A549 treated with ZK216348 at 1 μM for 4 hours (cell line): ENCODE data around the gene TMCC2. TPM values are rescaled to one million over a fixed set of nuclear protein-coding genes. Genes with fewer than 3 reads are reported as not detected.

Experiments
- total RNA-seq: library from RNA; stranded (reverse); fragments of 200-300 nt; extraction: Qiagen RNA extraction; gene quantifications from 5 replicates; pipeline ENCODE4 v1.2.3, GENCODE V29; 2022; ENCODE audit warnings: low read depth

TMCC2 gene
- 1.7 to 2.4 TPM (median 2.2 TPM) in 5 replicates for total RNA-seq

GRCh38 chr1:205227584-205228013 is at the start of gene TMCC2:
TMCC2 (plus strand) TSS chr1:205227946; CDS start chr1:205228565, 619 bp downstream.

DNA sequence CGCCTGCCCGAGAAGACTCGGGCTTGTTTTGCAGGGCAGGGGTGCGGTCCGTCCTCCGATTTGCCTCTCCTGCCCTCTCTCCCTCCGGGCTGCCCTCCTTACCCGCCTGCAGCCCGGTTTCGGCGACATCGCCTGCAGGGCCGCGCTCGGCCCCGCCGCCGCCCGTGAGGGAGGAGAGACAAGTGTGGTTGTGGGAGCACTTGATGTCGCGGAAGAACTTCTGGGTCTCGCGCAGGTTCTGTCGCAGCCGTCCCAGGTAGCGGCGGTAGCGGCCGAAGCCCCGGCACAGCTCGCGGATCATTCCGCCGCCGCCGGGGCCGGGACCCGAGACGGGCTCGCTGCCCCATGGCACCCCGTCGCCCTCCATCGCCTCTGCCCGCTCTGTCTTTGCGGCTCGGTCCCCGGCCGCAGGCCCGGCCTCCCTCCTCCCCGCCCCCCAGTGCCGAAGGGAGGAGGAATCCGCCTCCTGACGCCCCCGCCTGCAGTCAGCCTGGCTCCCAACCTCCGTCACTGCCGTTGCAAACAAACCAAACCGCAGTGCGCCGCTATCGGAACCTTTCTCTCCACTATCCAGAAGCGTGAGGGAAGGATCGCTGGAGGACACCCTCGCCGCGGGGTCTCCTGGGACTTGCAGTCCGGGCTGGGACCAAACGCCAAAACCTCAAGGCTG is 16.4 kb upstream of the TMCC2 start, which contains the start of gene DSTYK:
DSTYK (minus strand) TSS at position 534 of the 670 bp plus-strand sequence; CDS start at position 367, 167 bp downstream.

GRCh38 chr1:205321162-205321958 is 93.6 kb downstream of the TMCC2 start, which contains the start of gene NUAK2:
NUAK2 (minus strand) TSS chr1:205321745; CDS start chr1:205321628, 117 bp downstream.

Other genes with a start within 250 kb of the TMCC2 start
- 0.02 to 0.41 TPM in 2 of 5 replicates, not detected in the others for gene CNTN2, start 184.7 kb upstream of the TMCC2 start, total RNA-seq
- 1.9 to 2.9 TPM (median 2.1 TPM) in 5 replicates for gene TMEM81, start 143.5 kb upstream of the TMCC2 start, total RNA-seq
- 10.8 to 13.6 TPM (median 11.9 TPM) in 5 replicates for gene RBBP5, start 106.0 kb upstream of the TMCC2 start, total RNA-seq
- gene DSTYK, start 16.2 kb upstream of the TMCC2 start, total RNA-seq, result 6.4 to 10.1 TPM (median 8.3 TPM) in 5 replicates
- gene NUAK2, start 93.8 kb downstream of the TMCC2 start, total RNA-seq, result 22.6 to 34.1 TPM (median 31.0 TPM) in 5 replicates
- 0.37 to 0.72 TPM (median 0.47 TPM) in 5 replicates for gene KLHDC8A, start 129.0 kb downstream of the TMCC2 start, total RNA-seq
- not detected in 5 replicates for gene LEMD1, start 194.1 kb downstream of the TMCC2 start, total RNA-seq
- gene BLACAT1, start 228.1 kb downstream of the TMCC2 start, total RNA-seq, result not detected in 5 replicates